CD14-positive monocyte (primary cell): Measurements from ENCODE around the gene PTPRC. TPM values are rescaled to one million over a fixed set of nuclear protein-coding genes. Genes with fewer than 3 reads are reported as not detected.

Experiments used
- DNase-seq, 3 donors: peaks; one replicate each; pipeline ENCODE4 v3.0.0-alpha.2; 2011 to 2022
- H2AFZ ChIP-seq: 2 replicates; pipeline ENCODE4 v1.6.0; 2012; ENCODE audit warnings: mild to moderate bottlenecking, low read depth, low read length, inconsistent platforms; ENCODE audit not compliant: insufficient read depth, poor library complexity, severe bottlenecking
- H3K27ac ChIP-seq, 2 donors: 1 replicate in 1 of 2; 2 replicates in 1 of 2; pipeline ENCODE4 v1.5.1; 2012 to 2013; ENCODE audit warnings: low read length in 2 of 2, control low read depth in 1 of 2, inconsistent platforms in 1 of 2, low read depth in 1 of 2, mild to moderate bottlenecking in 1 of 2
- H3K27me3 ChIP-seq, 2 donors: one replicate each; pipeline versions ENCODE4 v1.6.0 to v1.6.1; 2011 to 2013; ENCODE audit warnings: low read length in 2 of 2; ENCODE audit not compliant: control insufficient read depth in 2 of 2, insufficient read depth in 2 of 2
- H3K36me3 ChIP-seq, 2 donors: replicated peaks in 1 of 2; 1 replicate in 1 of 2; 2 replicates in 1 of 2; pipeline versions ENCODE4 v1.5.1 to v1.6.1; 2012 to 2013; ENCODE audit warnings: low read length in 2 of 2, control low read depth in 1 of 2, inconsistent platforms in 1 of 2, mild to moderate bottlenecking in 1 of 2; ENCODE audit not compliant: insufficient read depth in 2 of 2, control insufficient read depth in 1 of 2
- H3K4me1 ChIP-seq, 2 donors: 1 replicate in 1 of 2; 2 replicates in 1 of 2; pipeline versions ENCODE4 v1.5.1 to v1.6.1; 2012 to 2013; ENCODE audit warnings: low read length in 2 of 2, control low read depth in 1 of 2, inconsistent platforms in 1 of 2, mild to moderate bottlenecking in 1 of 2, moderate library complexity in 1 of 2; ENCODE audit not compliant: insufficient read depth in 2 of 2, control insufficient read depth in 1 of 2
- H3K4me2 ChIP-seq: replicated peaks from 2 replicates; pipeline ENCODE3; 2012; ENCODE audit warnings: low read length, moderate library complexity, mild to moderate bottlenecking; ENCODE audit not compliant: poor library complexity, severe bottlenecking; ENCODE audit errors: extremely low read depth
- H3K4me3 ChIP-seq, 3 experiments: fragments of 200-600 bp in 1 of 3; sonication (generic) in 1 of 3; replicated peaks in 1 of 3; 1 replicate in 2 of 3; 2 replicates in 1 of 3; pipeline ENCODE4 v1.5.1; 2011 to 2013; ENCODE audit warnings: low read length in 3 of 3, mild to moderate bottlenecking in 3 of 3, control low read depth in 2 of 3, low read depth in 2 of 3, inconsistent platforms in 1 of 3, moderate library complexity in 1 of 3
- H3K79me2 ChIP-seq: 2 replicates; pipeline ENCODE4 v1.6.0; 2012; ENCODE audit warnings: mild to moderate bottlenecking, control low read depth, inconsistent platforms, low read length, moderate library complexity; ENCODE audit not compliant: insufficient read depth
- H3K9ac ChIP-seq: 2 replicates; pipeline ENCODE4 v1.6.0; 2017; ENCODE audit warnings: low read length, mild to moderate bottlenecking; ENCODE audit not compliant: insufficient read depth, poor library complexity, severe bottlenecking
- H3K9me3 ChIP-seq, 2 donors: replicated peaks in 1 of 2; 1 replicate in 1 of 2; 2 replicates in 1 of 2; pipeline versions ENCODE4 v1.5.1 to v1.6.1; 2012 to 2013; ENCODE audit warnings: low read length in 2 of 2, control low read depth in 1 of 2; ENCODE audit not compliant: control insufficient read depth in 1 of 2, insufficient read depth in 1 of 2
- H4K20me1 ChIP-seq: 2 replicates; pipeline ENCODE4 v1.6.0; 2012; ENCODE audit warnings: mild to moderate bottlenecking, low read length, control low read depth, moderate library complexity; ENCODE audit not compliant: insufficient read depth
- H3K27ac Mint-ChIP-seq, 7 donors: one replicate each; pipeline ENCODE4 v1.8.0; 2020; ENCODE audit warnings: mild to moderate bottlenecking in 7 of 7, mixed read lengths in 7 of 7, moderate library complexity in 6 of 7, inconsistent platforms in 2 of 7
- H3K27me3 Mint-ChIP-seq, 3 donors: one replicate each; pipeline ENCODE4 v1.8.0; 2021 to 2022; ENCODE audit warnings: low read depth in 3 of 3, mild to moderate bottlenecking in 3 of 3, mixed read lengths in 3 of 3, moderate library complexity in 3 of 3, inconsistent platforms in 1 of 3
- H3K36me3 Mint-ChIP-seq, 2 donors: one replicate each; pipeline ENCODE4 v1.8.0; 2020; ENCODE audit warnings: mixed read lengths in 2 of 2, inconsistent platforms in 1 of 2, mild to moderate bottlenecking in 1 of 2
- H3K4me1 Mint-ChIP-seq: one replicate; pipeline ENCODE4 v1.8.0; 2020; ENCODE audit warnings: mild to moderate bottlenecking, mixed read lengths
- H3K4me3 Mint-ChIP-seq, 2 donors: one replicate each; pipeline ENCODE4 v1.8.0; 2020; ENCODE audit warnings: mild to moderate bottlenecking in 2 of 2, mixed read lengths in 2 of 2, moderate library complexity in 1 of 2
- H3K9me3 Mint-ChIP-seq, 7 donors: one replicate each; pipeline ENCODE4 v1.8.0; 2020 to 2022; ENCODE audit warnings: mixed read lengths in 7 of 7, mild to moderate bottlenecking in 6 of 7, moderate library complexity in 6 of 7, inconsistent platforms in 2 of 7
- CTCF ChIP-seq: fragments of 200-600 bp; IDR thresholded peaks from one replicate; pipeline ENCODE4 v1.8.0; 2022; ENCODE audit warnings: antibody characterized with exemption, mild to moderate bottlenecking
- WGBS: methylation state at CpG from one replicate; pipeline ENCODE4 v1.1.5; 2013; ENCODE audit warnings: missing lambda C conversion rate; ENCODE audit not compliant: insufficient coverage; 5-methylcytosine and 5-hydroxymethylcytosine counted together
- intact Hi-C, 2 donors: fragments of 100-400 bp; cut with micrococcal nuclease; formaldehyde crosslinking; loops; one replicate each; pipeline versions ENCODE4 v1.15.0 to v1.15.1; 2023
- polyA plus RNA-seq, 3 donors: library from polyadenylated mRNA; depleted of rRNA in 1 of 3; unstranded in 2 of 3; stranded (reverse) in 1 of 3; fragments of 300-500 nt in 2 of 3; fragments of >200 nt in 1 of 3; fragmentation: Illumina TruSeq in 2 of 3; gene quantifications; 1 replicate in 2 of 3; 2 replicates in 1 of 3; pipeline ENCODE4 v1.2.3, GENCODE V29; 2012 to 2021

Gene PTPRC
- polyA plus RNA-seq, 3 donors = 410 to 992 (median 667) TPM

DNA sequence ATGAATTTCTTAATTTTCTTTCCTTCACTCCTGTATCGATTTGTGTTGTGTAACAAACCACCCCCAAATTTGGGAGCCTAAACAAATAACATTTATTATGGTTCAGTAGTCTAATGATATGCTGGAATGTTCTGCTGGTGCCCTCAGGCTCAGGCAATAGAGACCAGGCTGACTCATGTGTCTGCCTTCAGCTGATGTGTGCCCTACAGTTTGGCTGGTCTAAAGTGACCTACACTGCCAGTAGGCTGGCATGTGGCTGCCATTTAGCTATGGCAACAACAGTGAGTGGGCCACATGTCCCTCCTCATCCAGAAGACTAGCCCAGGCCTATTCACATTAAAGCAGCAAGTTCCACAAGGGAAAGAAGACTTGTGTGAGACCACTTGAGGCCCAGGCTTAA lies 115.8 kb downstream of the PTPRC start:
- no peaks in the 10 kb centered on the region for H3K9me3 ChIP-seq
- Mint-ChIP-seq H3K4me1 (peaks cover 17% of the 10 kb centered on the region), H3K4me3 (no peak overlapping the region), H3K27me3 (no peaks in the 10 kb centered on the region), H3K27ac (peak overlapping the region in 3 of 7 donors; percentile 50 to 83 (median 74)), H3K36me3 (peaks cover 55 to 66% of the 10 kb centered on the region in 2 donors), H3K9me3 (peaks cover 0 to 1% (median 0%) of the 10 kb centered on the region in 7 donors)
- no CpG with 5 or more reads among the region's 1 CpG for WGBS
- peaks cover 10 to 18% of the 10 kb centered on the region in 2 donors for H3K4me1 ChIP-seq
- no peak overlapping the region for H3K9ac ChIP-seq
- DNase-seq = no peak
- H3K36me3 ChIP-seq = peaks cover 82 to 83% of the 10 kb centered on the region in 2 donors
- H2AFZ ChIP-seq = no peak overlapping the region
- no peaks in the 10 kb centered on the region for H3K27me3 ChIP-seq
- intact Hi-C loops = loop anchor here in 1 of 2 donors (10.0 kb wide), 2 partner anchors 50 to 360 kb away; no protein-coding TSS in a partner anchor
- no peak overlapping the region for H3K4me3 ChIP-seq
- H3K4me2 ChIP-seq = no peak overlapping the region
- no peak for TF ChIP-seq CTCF
- no peaks in the 10 kb centered on the region for H3K79me2 ChIP-seq
- peak overlapping the region in 1 of 2 donors; percentile 67 for H3K27ac ChIP-seq
- peaks cover 94% of the 10 kb centered on the region for H4K20me1 ChIP-seq

- H3K4me1 Mint-ChIP-seq = peaks cover 19% of the 10 kb centered on the region
- H3K27ac ChIP-seq = peak overlapping the region in 1 of 2 donors; percentile 30
- no peaks in the 10 kb centered on the region for H3K27me3 Mint-ChIP-seq
- H3K4me3 ChIP-seq = no peak overlapping the region
- H3K79me2 ChIP-seq = no peaks in the 10 kb centered on the region
- peaks cover 10 to 18% of the 10 kb centered on the region in 2 donors for H3K4me1 ChIP-seq
- intact Hi-C loops = loop anchor here in 1 of 2 donors (10.0 kb wide), 2 partner anchors 51 to 359 kb away; no protein-coding TSS in a partner anchor
- H3K27ac Mint-ChIP-seq = peak overlapping the region in 3 of 7 donors; percentile 34 to 63 (median 49)
- H3K36me3 ChIP-seq = peaks cover 71 to 75% of the 10 kb centered on the region in 2 donors
- H3K9me3 Mint-ChIP-seq = peaks cover 0 to 1% (median 0%) of the 10 kb centered on the region in 7 donors
- no peak overlapping the region for H3K9ac ChIP-seq
- H3K27me3 ChIP-seq = no peaks in the 10 kb centered on the region
- no peak overlapping the region for H3K4me3 Mint-ChIP-seq
- 67% methylated on average over 1 of the region's 2 CpGs for WGBS
- H3K36me3 Mint-ChIP-seq = peaks cover 51 to 62% of the 10 kb centered on the region in 2 donors
- no peak overlapping the region for H3K4me2 ChIP-seq
- H4K20me1 ChIP-seq = peaks cover 94% of the 10 kb centered on the region
- DNase-seq = no peak
- no peak overlapping the region for H2AFZ ChIP-seq
- H3K9me3 ChIP-seq = no peaks in the 10 kb centered on the region
- TF ChIP-seq CTCF = no peak
These were observed 116.9 kb downstream of the PTPRC start for GRCh38 chr1:198755715-198756114.
